K562 (cell line): ENCODE data around the gene ABCC5. TPM values are rescaled to one million over a fixed set of nuclear protein-coding genes. Genes with fewer than 3 reads are reported as not detected.

ENCODE experiments used
- CBX3 ChIP-seq, 2 experiments: IDR thresholded peaks; 1 replicate in 1 of 2; 2 replicates in 1 of 2; pipeline ENCODE4 v1.6.1; 2012; ENCODE audit warnings: inconsistent platforms in 2 of 2, low read length in 2 of 2, borderline replicate concordance in 1 of 2, control low read depth in 1 of 2
- EGR1 ChIP-seq: fragments of 450-650 bp; conservative IDR thresholded peaks from 2 replicates; pipeline ENCODE4 v1.6.1; 2017; ENCODE audit warnings: mild to moderate bottlenecking
- HEY1 ChIP-seq: fragments of 250-450 bp; sonication (Bioruptor Pico); IDR thresholded peaks from 2 replicates; pipeline ENCODE4 v1.5.0; 2020; ENCODE audit warnings: mild to moderate bottlenecking, moderate library complexity, borderline replicate concordance
- HMBOX1 ChIP-seq: sonication (generic); IDR thresholded peaks from 2 replicates; pipeline ENCODE4 v1.6.1; 2016
- HMG20B ChIP-seq: fragments of 250-450 bp; sonication (Bioruptor Pico); IDR thresholded peaks from 2 replicates; pipeline ENCODE4 v1.5.0; 2021; ENCODE audit warnings: mild to moderate bottlenecking
- KLF6 ChIP-seq: fragments of 250-450 bp; sonication (Bioruptor Pico); IDR thresholded peaks from 2 replicates; pipeline ENCODE4 v1.4.0; 2020; ENCODE audit warnings: mild to moderate bottlenecking, moderate library complexity, borderline replicate concordance
- RBM22 ChIP-seq: fragments of 200-400 bp; formaldehyde crosslinking; IDR thresholded peaks from 2 replicates; pipeline ENCODE4 v1.6.1; 2018; ENCODE audit warnings: low read length, low read depth; ENCODE audit not compliant: poor library complexity, severe bottlenecking
- ZBTB43 ChIP-seq: sonication (generic); formaldehyde crosslinking; IDR thresholded peaks from 2 replicates; pipeline ENCODE4 v1.8.0; 2023; ENCODE audit warnings: mild to moderate bottlenecking, missing genetic modification reagents
- ZBTB9 ChIP-seq: fragments of 450-650 bp; formaldehyde crosslinking; IDR thresholded peaks from 2 replicates; pipeline ENCODE4 v1.4.0; 2020; ENCODE audit warnings: mild to moderate bottlenecking, moderate library complexity
- ZC3H8 ChIP-seq: fragments of 450-650 bp; IDR thresholded peaks from 2 replicates; pipeline ENCODE4 v1.6.1; 2017
- ZFP30 ChIP-seq: fragments of 250-450 bp; sonication (Bioruptor Pico); IDR thresholded peaks from 2 replicates; pipeline ENCODE4 v1.8.0; 2022; ENCODE audit warnings: moderate library complexity, mild to moderate bottlenecking, inconsistent platforms, borderline replicate concordance
- ZFPM2 ChIP-seq: fragments of 250-450 bp; sonication (Bioruptor Pico); IDR thresholded peaks from 2 replicates; pipeline ENCODE4 v1.5.1; 2022; ENCODE audit warnings: mild to moderate bottlenecking
- ZNF23 ChIP-seq: fragments of 250-450 bp; sonication (Bioruptor Pico); IDR thresholded peaks from 2 replicates; pipeline ENCODE4 v1.4.0; 2020; ENCODE audit warnings: mild to moderate bottlenecking
- ZNF311 ChIP-seq: fragments of 250-450 bp; sonication (Bioruptor Pico); IDR thresholded peaks from 2 replicates; pipeline ENCODE4 v1.4.0; 2020; ENCODE audit warnings: mild to moderate bottlenecking, moderate library complexity
- ZNF354B ChIP-seq: fragments of 250-450 bp; sonication (Bioruptor Pico); IDR thresholded peaks from 2 replicates; pipeline ENCODE4 v1.4.0; 2020
- polyA plus RNA-seq, 8 experiments: library from polyadenylated mRNA; depleted of rRNA in 4 of 8; stranded (reverse) in 5 of 8; unstranded in 3 of 8; fragments of >200 nt; fragmentation: Nextera tagmentation in 2 of 8; fragmentation: Illumina TruSeq in 1 of 8; extraction: Ambion mirVana in 2 of 8; extraction: Trizol in 1 of 8; gene quantifications; 2 replicates each; pipeline versions ENCODE4 v1.2.1 to v1.2.3, GENCODE V29; 2011 to 2014; ENCODE audit warnings: inconsistent platforms in 1 of 8, missing spikeins in 1 of 8
- total RNA-seq, 7 experiments: library from RNA; depleted of rRNA in 6 of 7; stranded (reverse); fragments of >200 nt in 6 of 7; fragmentation: Illumina TruSeq in 2 of 7; extraction: Trizol in 2 of 7; gene quantifications; 2 replicates each; pipeline versions ENCODE4 v1.2.1 to v1.2.3, GENCODE V29; 2011 to 2021; ENCODE audit warnings: low replicate concordance in 1 of 7

ABCC5 gene
- total and polyA plus RNA-seq, 9 of the 15 experiments (the other 6 are each of a cell fraction or from before 2014, with no cell fraction given) = 22.0 to 53.0 (median 41.9) TPM

GRCh38 chr3:183884427-183885296, 133.0 kb downstream of the ABCC5 start, which contains the start of gene PARL (continued):
- no peak for TF ChIP-seq HMBOX1
- no peak for TF ChIP-seq HEY1 (CRISPR knock-in tag)
- TF ChIP-seq ZC3H8 = no peak
- peak; percentile 59 for TF ChIP-seq RBM22
- no peak for TF ChIP-seq ZFP30 (CRISPR knock-in tag)
- TF ChIP-seq ZBTB43 (CRISPR knock-in tag) = no peak
- no peak for TF ChIP-seq KLF6
- no peak for TF ChIP-seq ZNF311 (CRISPR knock-in tag)
- no peak for TF ChIP-seq ZFPM2 (CRISPR knock-in tag)
- peak; percentile 91; the same call in 1 of the 2 replicates for TF ChIP-seq ZBTB9 (CRISPR knock-in tag)
- no peak for TF ChIP-seq HMG20B (CRISPR knock-in tag)
- peak in 1 of 2 experiments; percentile 83; a peak in 1 of 3 replicates for TF ChIP-seq CBX3 (IDR thresholded peaks at IDR 0.05; ENCODE audit: borderline replicate concordance in 1 of 2, low read length in 2 of 2)
- peak; percentile 58 for TF ChIP-seq EGR1
- no peak for TF ChIP-seq ZNF23
- no peak for TF ChIP-seq ZNF354B (CRISPR knock-in tag)
